T-helper 2 cell (primary cell): ENCODE measurements around the gene ZNF496.

Experiments used
- DNase-seq, 5 experiments: peaks; one replicate each; pipeline versions ENCODE4 v3.0.0 to v3.0.0-alpha.2; 2012 to 2022

Gene ZNF496

GRCh38 chr1:247326411-247327130 lies 5.1 kb downstream of the ZNF496 start:
- DNase-seq = no peak

GRCh38 chr1:247324923-247325322 lies 6.7 kb downstream of the ZNF496 start:
- no peak for DNase-seq

- DNase-seq = no peak
Observed at GRCh38 chr1:247324204-247324787, 7.4 kb downstream of the ZNF496 start.

GRCh38 chr1:247322849-247323586 lies 8.6 kb downstream of the ZNF496 start:
- DNase-seq = peak in 1 of 5 experiments; percentile 56

- DNase-seq = peak in 1 of 5 experiments; percentile 61
Observed at GRCh38 chr1:247322442-247322841, 9.2 kb downstream of the ZNF496 start.

GRCh38 chr1:247317702-247318101 lies 14.0 kb downstream of the ZNF496 start:
- DNase-seq = no peak

GRCh38 chr1:247316590-247317197 lies 15.0 kb downstream of the ZNF496 start:
- no peak for DNase-seq

- DNase-seq = no peak
Observed at GRCh38 chr1:247304031-247304430, 27.6 kb downstream of the ZNF496 start.

GRCh38 chr1:247303216-247303615 lies 28.5 kb downstream of the ZNF496 start:
- DNase-seq = no peak

- DNase-seq = no peak
Observed at GRCh38 chr1:247301176-247301540, 30.5 kb downstream of the ZNF496 start.

- no peak for DNase-seq
Observed at GRCh38 chr1:247300491-247301175, 31.0 kb downstream of the ZNF496 start.

- no peak for DNase-seq
Observed at GRCh38 chr1:247299723-247300381, 31.8 kb downstream of the ZNF496 start.

GRCh38 chr1:247298701-247299100 lies 33.0 kb downstream of the ZNF496 start:
- DNase-seq = no peak

GRCh38 chr1:247298124-247298481 lies 33.6 kb downstream of the ZNF496 start:
- no peak for DNase-seq

GRCh38 chr1:247297263-247298123 lies 34.2 kb downstream of the ZNF496 start:
- no peak for DNase-seq

- DNase-seq = no peak
Observed at GRCh38 chr1:247296599-247297180, 35.0 kb downstream of the ZNF496 start.

GRCh38 chr1:247295746-247296145 lies 35.9 kb downstream of the ZNF496 start:
- no peak for DNase-seq

GRCh38 chr1:247295274-247295684 lies 36.4 kb downstream of the ZNF496 start:
- DNase-seq = no peak

- DNase-seq = no peak
Observed at GRCh38 chr1:247294282-247294681, 37.4 kb downstream of the ZNF496 start.

- no peak for DNase-seq
Observed at GRCh38 chr1:247293047-247293446, 38.6 kb downstream of the ZNF496 start.
